Measurements from ENCODE around the gene CLCN7. TPM values are rescaled to one million over a fixed set of nuclear protein-coding genes. Genes with fewer than 3 reads are reported as not detected.

Gene CLCN7
- total and polyA plus RNA-seq, 2 of the 13 experiments (the other 11 are each of a cell fraction or from before 2014, with no cell fraction given), result 24.6 to 25.1 TPM

DNA sequence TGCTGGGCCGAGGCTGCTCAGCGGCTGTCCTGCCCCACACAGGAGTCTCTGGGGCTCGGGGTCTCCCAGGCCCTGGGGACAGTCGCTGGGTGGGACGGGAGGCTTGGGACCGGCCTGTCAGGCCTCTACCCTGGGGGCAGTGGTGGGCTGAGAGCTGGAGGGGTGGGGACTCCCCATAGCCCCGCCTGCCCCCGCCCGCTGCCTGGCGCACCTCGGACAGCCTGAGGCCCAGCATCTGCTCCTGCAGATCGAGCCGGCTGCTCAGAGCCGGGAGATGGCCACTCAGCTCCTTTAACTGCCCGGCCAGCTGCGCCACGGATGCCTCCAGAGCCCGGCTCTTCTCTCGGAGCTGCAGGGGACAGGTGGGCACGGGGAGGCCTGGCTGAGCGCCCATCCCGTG is 37.2 kb downstream of the CLCN7 start:
- H2AFZ ChIP-seq (ENCODE audit: low read length), result no peak overlapping the region
- H3K27ac ChIP-seq (ENCODE audit: extremely low read length, insufficient read depth, low read length), result no peak overlapping the region
- CTCF ChIA-PET (ENCODE audit: low intra/inter-chr PET ratio, low total read pairs), result no interaction called here
- peak; percentile 38 for ATAC-seq
- peak overlapping the region; percentile 75 for H3K4me2 ChIP-seq (ENCODE audit: low read depth, low read length)
- POLR2A ChIA-PET, result interaction anchor here (1.1 to 2.6 kb wide), 4 partner anchors 17 to 38 kb away, joined by 3 to 19 read pairs (median 4); partner anchors contain the start of gene UQCC4
- H3K4me3 ChIP-seq (replicated peaks in 1 of 3; ENCODE audit: insufficient read depth in 1 of 3, low read depth in 2 of 3, low read length in 3 of 3), result peak overlapping the region; percentile 24 to 65 (median 24); a peak in 2 of 6 replicates
- TF ChIP-seq SIN3B (IDR thresholded peaks at IDR 0.05; ENCODE audit: low read length) (no peak), ZNF598 (CRISPR knock-in tag; IDR thresholded peaks at IDR 0.05; ENCODE audit: borderline replicate concordance) (0 out of 2 replicates have a peak, but pooled peaks have one; percentile 18), ZBTB38 (CRISPR knock-in tag; IDR thresholded peaks at IDR 0.05) (0 out of 2 replicates have a peak, but pooled peaks have one; percentile 42), ZNF572 (CRISPR knock-in tag; IDR thresholded peaks at IDR 0.05) (0 out of 2 replicates have a peak, but pooled peaks have one; percentile 26)
- TF ChIP-seq, protein P1, sequence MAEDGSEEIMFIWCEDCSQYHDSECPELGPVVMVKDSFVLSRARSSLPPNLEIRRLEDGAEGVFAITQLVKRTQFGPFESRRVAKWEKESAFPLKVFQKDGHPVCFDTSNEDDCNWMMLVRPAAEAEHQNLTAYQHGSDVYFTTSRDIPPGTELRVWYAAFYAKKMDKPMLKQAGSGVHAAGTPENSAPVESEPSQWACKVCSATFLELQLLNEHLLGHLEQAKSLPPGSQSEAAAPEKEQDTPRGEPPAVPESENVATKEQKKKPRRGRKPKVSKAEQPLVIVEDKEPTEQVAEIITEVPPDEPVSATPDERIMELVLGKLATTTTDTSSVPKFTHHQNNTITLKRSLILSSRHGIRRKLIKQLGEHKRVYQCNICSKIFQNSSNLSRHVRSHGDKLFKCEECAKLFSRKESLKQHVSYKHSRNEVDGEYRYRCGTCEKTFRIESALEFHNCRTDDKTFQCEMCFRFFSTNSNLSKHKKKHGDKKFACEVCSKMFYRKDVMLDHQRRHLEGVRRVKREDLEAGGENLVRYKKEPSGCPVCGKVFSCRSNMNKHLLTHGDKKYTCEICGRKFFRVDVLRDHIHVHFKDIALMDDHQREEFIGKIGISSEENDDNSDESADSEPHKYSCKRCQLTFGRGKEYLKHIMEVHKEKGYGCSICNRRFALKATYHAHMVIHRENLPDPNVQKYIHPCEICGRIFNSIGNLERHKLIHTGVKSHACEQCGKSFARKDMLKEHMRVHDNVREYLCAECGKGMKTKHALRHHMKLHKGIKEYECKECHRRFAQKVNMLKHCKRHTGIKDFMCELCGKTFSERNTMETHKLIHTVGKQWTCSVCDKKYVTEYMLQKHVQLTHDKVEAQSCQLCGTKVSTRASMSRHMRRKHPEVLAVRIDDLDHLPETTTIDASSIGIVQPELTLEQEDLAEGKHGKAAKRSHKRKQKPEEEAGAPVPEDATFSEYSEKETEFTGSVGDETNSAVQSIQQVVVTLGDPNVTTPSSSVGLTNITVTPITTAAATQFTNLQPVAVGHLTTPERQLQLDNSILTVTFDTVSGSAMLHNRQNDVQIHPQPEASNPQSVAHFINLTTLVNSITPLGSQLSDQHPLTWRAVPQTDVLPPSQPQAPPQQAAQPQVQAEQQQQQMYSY (CRISPR knock-in tag; IDR thresholded peaks at IDR 0.05), result no peak
- TF ChIP-seq, protein P2, sequence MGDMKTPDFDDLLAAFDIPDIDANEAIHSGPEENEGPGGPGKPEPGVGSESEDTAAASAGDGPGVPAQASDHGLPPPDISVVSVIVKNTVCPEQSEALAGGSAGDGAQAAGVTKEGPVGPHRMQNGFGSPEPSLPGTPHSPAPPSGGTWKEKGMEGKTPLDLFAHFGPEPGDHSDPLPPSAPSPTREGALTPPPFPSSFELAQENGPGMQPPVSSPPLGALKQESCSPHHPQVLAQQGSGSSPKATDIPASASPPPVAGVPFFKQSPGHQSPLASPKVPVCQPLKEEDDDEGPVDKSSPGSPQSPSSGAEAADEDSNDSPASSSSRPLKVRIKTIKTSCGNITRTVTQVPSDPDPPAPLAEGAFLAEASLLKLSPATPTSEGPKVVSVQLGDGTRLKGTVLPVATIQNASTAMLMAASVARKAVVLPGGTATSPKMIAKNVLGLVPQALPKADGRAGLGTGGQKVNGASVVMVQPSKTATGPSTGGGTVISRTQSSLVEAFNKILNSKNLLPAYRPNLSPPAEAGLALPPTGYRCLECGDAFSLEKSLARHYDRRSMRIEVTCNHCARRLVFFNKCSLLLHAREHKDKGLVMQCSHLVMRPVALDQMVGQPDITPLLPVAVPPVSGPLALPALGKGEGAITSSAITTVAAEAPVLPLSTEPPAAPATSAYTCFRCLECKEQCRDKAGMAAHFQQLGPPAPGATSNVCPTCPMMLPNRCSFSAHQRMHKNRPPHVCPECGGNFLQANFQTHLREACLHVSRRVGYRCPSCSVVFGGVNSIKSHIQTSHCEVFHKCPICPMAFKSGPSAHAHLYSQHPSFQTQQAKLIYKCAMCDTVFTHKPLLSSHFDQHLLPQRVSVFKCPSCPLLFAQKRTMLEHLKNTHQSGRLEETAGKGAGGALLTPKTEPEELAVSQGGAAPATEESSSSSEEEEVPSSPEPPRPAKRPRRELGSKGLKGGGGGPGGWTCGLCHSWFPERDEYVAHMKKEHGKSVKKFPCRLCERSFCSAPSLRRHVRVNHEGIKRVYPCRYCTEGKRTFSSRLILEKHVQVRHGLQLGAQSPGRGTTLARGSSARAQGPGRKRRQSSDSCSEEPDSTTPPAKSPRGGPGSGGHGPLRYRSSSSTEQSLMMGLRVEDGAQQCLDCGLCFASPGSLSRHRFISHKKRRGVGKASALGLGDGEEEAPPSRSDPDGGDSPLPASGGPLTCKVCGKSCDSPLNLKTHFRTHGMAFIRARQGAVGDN (CRISPR knock-in tag; IDR thresholded peaks at IDR 0.05), result peak; percentile 34
- TF ChIP-seq, protein P3, sequence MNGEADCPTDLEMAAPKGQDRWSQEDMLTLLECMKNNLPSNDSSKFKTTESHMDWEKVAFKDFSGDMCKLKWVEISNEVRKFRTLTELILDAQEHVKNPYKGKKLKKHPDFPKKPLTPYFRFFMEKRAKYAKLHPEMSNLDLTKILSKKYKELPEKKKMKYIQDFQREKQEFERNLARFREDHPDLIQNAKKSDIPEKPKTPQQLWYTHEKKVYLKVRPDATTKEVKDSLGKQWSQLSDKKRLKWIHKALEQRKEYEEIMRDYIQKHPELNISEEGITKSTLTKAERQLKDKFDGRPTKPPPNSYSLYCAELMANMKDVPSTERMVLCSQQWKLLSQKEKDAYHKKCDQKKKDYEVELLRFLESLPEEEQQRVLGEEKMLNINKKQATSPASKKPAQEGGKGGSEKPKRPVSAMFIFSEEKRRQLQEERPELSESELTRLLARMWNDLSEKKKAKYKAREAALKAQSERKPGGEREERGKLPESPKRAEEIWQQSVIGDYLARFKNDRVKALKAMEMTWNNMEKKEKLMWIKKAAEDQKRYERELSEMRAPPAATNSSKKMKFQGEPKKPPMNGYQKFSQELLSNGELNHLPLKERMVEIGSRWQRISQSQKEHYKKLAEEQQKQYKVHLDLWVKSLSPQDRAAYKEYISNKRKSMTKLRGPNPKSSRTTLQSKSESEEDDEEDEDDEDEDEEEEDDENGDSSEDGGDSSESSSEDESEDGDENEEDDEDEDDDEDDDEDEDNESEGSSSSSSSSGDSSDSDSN (CRISPR knock-in tag; IDR thresholded peaks at IDR 0.05), result peak; percentile 29; the same call in 1 of the 2 replicates
- peak overlapping the region; percentile 15; the same call in 1 of the 2 replicates for H3K9ac ChIP-seq (ENCODE audit: insufficient read depth, low read depth, low read length)
- H4K20me1 ChIP-seq (ENCODE audit: insufficient read depth, low read length), result no peaks in the 10 kb centered on the region
- peaks cover 68% of the 10 kb centered on the region for H3K4me1 ChIP-seq (ENCODE audit: insufficient read depth, low read length)
- BruUV-seq (replicated peaks), result no TSS peak
- no peaks in the 10 kb centered on the region for H3K79me2 ChIP-seq (ENCODE audit: insufficient read depth, low read length)
- peaks cover 6 to 27% of the 10 kb centered on the region in 2 experiments; a peak in 4 of 5 replicates for H3K27me3 ChIP-seq (ENCODE audit: control insufficient read depth in 1 of 2, insufficient read depth in 2 of 2, low read length in 2 of 2)
- in situ Hi-C loops (cut with HindIII; ENCODE audit: extremely low pct_ligation_motif_present, low pct_unique_long_range_greater_than_20kb) (no loop called here), intact Hi-C loops (cut with micrococcal nuclease; ENCODE audit: unreplicated experiment) (no loop called here)
- no peak for FAIRE-seq
- no peak for DNase-seq (ENCODE audit: low spot score)
- H3K9me3 ChIP-seq (ENCODE audit: low read length), result no peaks in the 10 kb centered on the region
- no peaks in the 10 kb centered on the region for H3K36me3 ChIP-seq (replicated peaks in 1 of 2; ENCODE audit: control insufficient read depth in 1 of 2, insufficient read depth in 2 of 2, low read length in 2 of 2)
- 0% methylated on average over 3 of the region's 22 CpGs for WGBS (ENCODE audit: low lambda C conversion rate)
